ENCODE results near the gene ICAM2. TPM values are rescaled to one million over a fixed set of nuclear protein-coding genes. Genes with fewer than 3 reads are reported as not detected.

The ICAM2 gene
- polyA plus RNA-seq, 1 of the 3 experiments (the other 2 are of a cell fraction), result 0.08 TPM

DNA sequence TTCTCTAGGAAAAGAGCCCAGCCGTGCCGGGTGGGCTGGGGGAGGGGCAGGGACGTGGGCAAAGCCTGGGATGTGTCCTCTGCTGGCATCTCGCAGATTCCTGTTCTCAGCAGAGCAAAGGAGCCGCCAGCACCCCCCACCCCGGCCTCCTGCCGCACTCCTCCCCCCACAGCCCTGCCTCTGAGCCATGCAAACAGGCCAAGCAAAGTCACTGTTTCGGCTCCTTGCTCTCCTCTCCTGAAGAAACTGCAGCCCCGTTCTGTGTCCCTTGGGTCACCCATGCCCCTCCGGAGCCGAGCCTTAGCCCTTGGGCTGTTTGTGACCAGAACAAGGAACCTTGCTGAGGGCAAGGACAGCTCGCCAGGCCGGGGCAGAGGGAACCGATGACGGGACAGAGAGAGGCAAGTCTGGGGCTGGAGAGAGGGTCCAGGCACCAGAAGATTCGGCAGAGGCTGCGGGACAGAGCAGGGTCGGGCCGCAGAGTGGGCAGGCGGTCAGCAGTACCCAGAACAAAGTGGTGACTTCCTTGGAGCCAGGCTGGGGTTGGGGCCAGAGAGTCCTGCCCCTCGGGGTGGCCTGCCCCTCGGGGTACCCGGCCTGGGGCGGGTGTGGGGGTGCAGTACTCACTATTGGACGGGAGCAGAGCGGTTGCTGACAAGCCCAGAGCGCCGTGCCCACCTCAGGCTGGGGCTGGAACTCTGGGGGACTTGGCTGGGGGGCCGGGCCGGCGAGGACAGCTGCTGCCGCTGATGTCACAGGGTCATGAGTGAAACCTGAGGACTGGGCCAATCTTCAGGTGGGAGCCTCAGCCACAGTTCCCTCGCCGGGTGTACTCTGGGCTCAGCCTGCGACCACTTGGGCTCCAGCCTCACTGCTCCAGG is 31.5 kb downstream of the ICAM2 start:
- ChIA-PET POLR2A (no interaction called here), CTCF (interaction anchor here (0.9 to 4.9 kb wide), 12 partner anchors 9 to 124 kb away, joined by 3 to 89 read pairs (median 8); partner anchors contain the start of genes GH1, PRR29 and SCN4A)
- H2AFZ ChIP-seq (ENCODE audit: low read depth), result no peak overlapping the region
- H3K4me3 ChIP-seq (ENCODE audit: low read depth in 2 of 2, low read length in 1 of 2), result no peak overlapping the region
- H3K36me3 ChIP-seq (replicated peaks in 1 of 2; ENCODE audit: control insufficient read depth in 1 of 2, insufficient read depth in 2 of 2, low read length in 1 of 2), result no peaks in the 10 kb centered on the region
- no peak for DNase-seq
- H3F3A ChIP-seq (replicated peaks; ENCODE audit: insufficient read depth), result no peaks in the 10 kb centered on the region
- no peaks in the 10 kb centered on the region for H3K9me2 ChIP-seq
- TF ChIP-seq MAX (IDR thresholded peaks at IDR 0.05; ENCODE audit: low read depth), result no peak
- TF ChIP-seq NFIC (IDR thresholded peaks at IDR 0.05; ENCODE audit: borderline replicate concordance), result no peak
- H3K4me1 ChIP-seq (ENCODE audit: control insufficient read depth in 1 of 2, insufficient read depth in 2 of 2, low read depth in 1 of 2, low read length in 1 of 2), result no peaks in the 10 kb centered on the region; a peak in 1 of 4 replicates
- H4K20me1 ChIP-seq (ENCODE audit: insufficient read depth), result no peaks in the 10 kb centered on the region
- H3K9me3 ChIP-seq, result no peaks in the 10 kb centered on the region
- no peak overlapping the region for H3K4me2 ChIP-seq
- no peak overlapping the region for H3K9ac ChIP-seq
- peaks cover 18% of the 10 kb centered on the region for H3K27me3 ChIP-seq (ENCODE audit: insufficient read depth)
- no peaks in the 10 kb centered on the region for H3K79me2 ChIP-seq (ENCODE audit: insufficient read depth)
- no peak overlapping the region for H3K27ac ChIP-seq (ENCODE audit: low read depth in 2 of 2, low read length in 1 of 2)
- 63% methylated on average over 19 of the region's 35 CpGs for WGBS (ENCODE audit: low lambda C conversion rate)

- Histone ChIP-seq H2AFZ (ENCODE audit: low read depth) (no peak overlapping the region), H3K79me2 (ENCODE audit: insufficient read depth) (no peaks in the 10 kb centered on the region), H3K9ac (no peak overlapping the region), H3K27ac (ENCODE audit: low read depth in 2 of 2, low read length in 1 of 2) (no peak overlapping the region), H3K27me3 (ENCODE audit: insufficient read depth) (peaks cover 18% of the 10 kb centered on the region), H3K4me1 (ENCODE audit: control insufficient read depth in 1 of 2, insufficient read depth in 2 of 2, low read depth in 1 of 2, low read length in 1 of 2) (no peaks in the 10 kb centered on the region; a peak in 1 of 4 replicates), H3F3A (replicated peaks; ENCODE audit: insufficient read depth) (no peaks in the 10 kb centered on the region), H3K4me3 (ENCODE audit: low read depth in 2 of 2, low read length in 1 of 2) (no peak overlapping the region), H3K9me2 (no peaks in the 10 kb centered on the region), H4K20me1 (ENCODE audit: insufficient read depth) (no peaks in the 10 kb centered on the region), H3K4me2 (no peak overlapping the region), H3K9me3 (no peaks in the 10 kb centered on the region), H3K36me3 (replicated peaks in 1 of 2; ENCODE audit: control insufficient read depth in 1 of 2, insufficient read depth in 2 of 2, low read length in 1 of 2) (no peaks in the 10 kb centered on the region)
- DNase-seq, result no peak
- WGBS (ENCODE audit: low lambda C conversion rate), result 73% methylated on average over 5 of the region's 5 CpGs
- ChIA-PET POLR2A (no interaction called here), CTCF (interaction anchor here (0.8 to 4.9 kb wide), 8 partner anchors 9 to 123 kb away, joined by 3 to 89 read pairs (median 6); partner anchors contain the start of genes GH1 and PRR29)
- TF ChIP-seq MXI1 (IDR thresholded peaks at IDR 0.05; ENCODE audit: low read depth, low read length) (no peak), TEAD4 (IDR thresholded peaks at IDR 0.05; ENCODE audit: borderline replicate concordance, insufficient read depth) (no peak), EZH2phosphoT487 (IDR thresholded peaks at IDR 0.05; ENCODE audit: borderline replicate concordance, low read depth) (no peak), GATA2 (CRISPR knock-in tag; IDR thresholded peaks at IDR 0.05) (no peak), FOXM1 (IDR thresholded peaks at IDR 0.05; ENCODE audit: low read depth) (no peak), REST (IDR thresholded peaks at IDR 0.05; ENCODE audit: low read depth, low read length) (no peak), POLR2AphosphoS5 (IDR thresholded peaks at IDR 0.05; ENCODE audit: low read depth, low read length) (no peak), SMC3 (IDR thresholded peaks at IDR 0.05; ENCODE audit: low read depth, low read length) (no peak), EP300 (IDR thresholded peaks at IDR 0.05; ENCODE audit: borderline replicate concordance in 1 of 2, low read depth in 1 of 2, low read length in 1 of 2) (no peak), MEF2A (IDR thresholded peaks at IDR 0.05; ENCODE audit: borderline replicate concordance, low read depth) (no peak), RCOR1 (IDR thresholded peaks at IDR 0.05; ENCODE audit: low read length) (no peak), JUND (IDR thresholded peaks at IDR 0.05) (no peak), FOXJ3 (CRISPR knock-in tag; IDR thresholded peaks at IDR 0.05) (no peak), IRF3 (IDR thresholded peaks at IDR 0.05; ENCODE audit: low read depth, low read length) (no peak)
- TF ChIP-seq, protein P1, sequence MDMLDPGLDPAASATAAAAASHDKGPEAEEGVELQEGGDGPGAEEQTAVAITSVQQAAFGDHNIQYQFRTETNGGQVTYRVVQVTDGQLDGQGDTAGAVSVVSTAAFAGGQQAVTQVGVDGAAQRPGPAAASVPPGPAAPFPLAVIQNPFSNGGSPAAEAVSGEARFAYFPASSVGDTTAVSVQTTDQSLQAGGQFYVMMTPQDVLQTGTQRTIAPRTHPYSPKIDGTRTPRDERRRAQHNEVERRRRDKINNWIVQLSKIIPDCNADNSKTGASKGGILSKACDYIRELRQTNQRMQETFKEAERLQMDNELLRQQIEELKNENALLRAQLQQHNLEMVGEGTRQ (IDR thresholded peaks at IDR 0.05; ENCODE audit: borderline replicate concordance, low read depth, low read length), result no peak
- TF ChIP-seq, protein P2, sequence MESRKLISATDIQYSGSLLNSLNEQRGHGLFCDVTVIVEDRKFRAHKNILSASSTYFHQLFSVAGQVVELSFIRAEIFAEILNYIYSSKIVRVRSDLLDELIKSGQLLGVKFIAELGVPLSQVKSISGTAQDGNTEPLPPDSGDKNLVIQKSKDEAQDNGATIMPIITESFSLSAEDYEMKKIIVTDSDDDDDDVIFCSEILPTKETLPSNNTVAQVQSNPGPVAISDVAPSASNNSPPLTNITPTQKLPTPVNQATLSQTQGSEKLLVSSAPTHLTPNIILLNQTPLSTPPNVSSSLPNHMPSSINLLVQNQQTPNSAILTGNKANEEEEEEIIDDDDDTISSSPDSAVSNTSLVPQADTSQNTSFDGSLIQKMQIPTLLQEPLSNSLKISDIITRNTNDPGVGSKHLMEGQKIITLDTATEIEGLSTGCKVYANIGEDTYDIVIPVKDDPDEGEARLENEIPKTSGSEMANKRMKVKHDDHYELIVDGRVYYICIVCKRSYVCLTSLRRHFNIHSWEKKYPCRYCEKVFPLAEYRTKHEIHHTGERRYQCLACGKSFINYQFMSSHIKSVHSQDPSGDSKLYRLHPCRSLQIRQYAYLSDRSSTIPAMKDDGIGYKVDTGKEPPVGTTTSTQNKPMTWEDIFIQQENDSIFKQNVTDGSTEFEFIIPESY (IDR thresholded peaks at IDR 0.05; ENCODE audit: borderline replicate concordance, low read depth), result no peak
These were observed 32.3 kb downstream of the ICAM2 start for GRCh38 chr17:63988127-63988478.

Measured in SK-N-SH (cell line).